Astrocyte of the spinal cord (primary cell): ENCODE measurements around the gene HMCN1.
A peak's percentile ranks its signal among the peaks of the same experiment; 100 is the strongest.

ENCODE experiments used
- DNase-seq: peaks from one replicate; pipeline ENCODE4 v3.0.0; 2011; ENCODE audit warnings: low read depth, low spot score
- H3K4me3 ChIP-seq: 2 replicates; pipeline ENCODE4 v1.5.1; 2011; ENCODE audit warnings: low read depth, mild to moderate bottlenecking, low read length, moderate library complexity
- CTCF ChIP-seq: IDR thresholded peaks from 2 replicates; pipeline ENCODE4 v1.5.1; 2012; ENCODE audit warnings: low read depth, mild to moderate bottlenecking, low read length, inconsistent platforms
- in situ Hi-C: cut with HindIII; loops from 2 replicates; pipeline ENCODE4 v1.10.0; 2017; ENCODE audit warnings: low sequenced_read_pairs

Gene HMCN1

DNA sequence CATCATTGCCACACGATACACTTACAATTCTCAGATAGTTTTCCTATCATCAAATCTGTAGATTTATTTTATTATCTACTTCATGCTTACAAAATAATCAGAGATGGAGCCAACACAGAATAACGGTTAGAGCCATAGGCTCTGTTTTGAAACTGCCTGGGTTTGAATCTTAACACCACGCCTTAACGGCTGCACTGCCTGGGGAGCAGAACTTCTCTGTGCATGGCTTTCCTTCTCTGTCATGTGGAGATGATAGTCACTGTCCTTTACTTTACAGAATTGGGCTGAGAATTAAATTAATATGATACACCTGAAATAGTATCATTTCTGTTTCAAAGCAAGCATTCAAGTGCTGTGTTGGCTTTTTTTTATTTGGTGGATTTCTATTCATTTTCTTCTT, 177.8 kb downstream of the HMCN1 start:
- in situ Hi-C loops = no loop called here
- DNase-seq = no peak
- no peak overlapping the region for H3K4me3 ChIP-seq
- TF ChIP-seq CTCF = no peak

DNA sequence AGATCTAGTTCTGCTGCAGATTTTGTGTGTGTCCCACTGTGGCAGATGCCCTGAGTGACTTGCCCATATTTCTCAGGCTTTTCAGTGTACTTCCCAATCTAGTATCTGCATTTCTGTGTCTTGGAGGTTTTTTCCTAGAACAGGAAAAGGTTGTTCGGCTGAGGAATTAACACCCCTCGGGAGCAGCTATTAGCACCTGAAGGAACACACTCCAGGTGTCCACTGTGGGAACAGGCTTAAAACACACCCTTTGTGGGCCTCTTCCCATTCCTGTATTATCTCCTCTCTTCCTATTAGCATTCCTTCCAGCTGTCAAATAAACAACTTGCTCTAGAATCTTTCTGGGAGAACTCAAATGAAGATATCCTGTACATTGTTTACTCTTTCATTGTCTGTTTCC, 178.3 kb downstream of the HMCN1 start:
- no peak for TF ChIP-seq CTCF
- in situ Hi-C loops = no loop called here
- no peak for DNase-seq
- H3K4me3 ChIP-seq = no peak overlapping the region

- H3K4me3 ChIP-seq = no peak overlapping the region
- in situ Hi-C loops = no loop called here
- TF ChIP-seq CTCF = no peak
- no peak for DNase-seq
Observed at GRCh38 chr1:185914089-185914488, 179.9 kb downstream of the HMCN1 start.

DNA sequence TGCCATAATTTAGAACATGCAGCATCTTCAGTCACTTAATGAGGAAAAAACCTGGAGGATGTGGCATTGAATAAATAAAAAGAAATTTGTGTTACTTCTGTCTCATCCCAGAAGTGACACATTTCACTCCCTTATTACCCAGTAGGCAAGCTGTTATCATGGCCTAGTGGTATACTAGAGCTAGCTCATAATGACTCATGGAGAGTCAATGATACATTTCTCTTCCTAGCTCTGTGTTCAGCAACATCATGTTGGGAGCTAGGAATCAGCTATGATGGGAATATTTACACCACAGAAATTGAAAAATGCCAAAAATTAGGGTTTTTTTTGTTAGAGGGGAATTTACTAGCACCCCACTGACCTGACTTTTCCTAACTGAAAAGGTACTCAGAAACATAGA, 182.7 kb downstream of the HMCN1 start:
- no peak for TF ChIP-seq CTCF
- DNase-seq = no peak
- H3K4me3 ChIP-seq = no peak overlapping the region
- in situ Hi-C loops = no loop called here

DNA sequence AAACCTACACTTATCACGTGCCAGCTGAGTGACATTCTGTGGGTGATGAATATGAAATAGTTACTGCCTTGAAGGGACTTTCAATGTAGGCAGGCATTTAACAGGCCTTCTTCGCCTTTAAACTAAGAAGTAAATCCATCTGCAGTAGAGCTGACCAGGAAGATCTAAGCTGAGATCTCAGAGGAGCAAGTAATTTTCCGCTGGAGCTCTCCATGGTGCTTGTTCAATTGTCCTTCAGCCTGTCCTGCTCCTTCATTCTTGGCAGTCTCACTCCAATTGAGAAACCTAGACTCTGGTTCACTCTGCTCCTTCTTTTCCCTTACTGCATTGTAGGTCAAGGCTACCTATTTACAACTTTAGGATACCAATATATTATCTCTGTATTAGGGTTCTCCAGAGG, 183.5 kb downstream of the HMCN1 start:
- no peak overlapping the region for H3K4me3 ChIP-seq
- DNase-seq = peak; percentile 58
- TF ChIP-seq CTCF = no peak
- in situ Hi-C loops = no loop called here

DNA sequence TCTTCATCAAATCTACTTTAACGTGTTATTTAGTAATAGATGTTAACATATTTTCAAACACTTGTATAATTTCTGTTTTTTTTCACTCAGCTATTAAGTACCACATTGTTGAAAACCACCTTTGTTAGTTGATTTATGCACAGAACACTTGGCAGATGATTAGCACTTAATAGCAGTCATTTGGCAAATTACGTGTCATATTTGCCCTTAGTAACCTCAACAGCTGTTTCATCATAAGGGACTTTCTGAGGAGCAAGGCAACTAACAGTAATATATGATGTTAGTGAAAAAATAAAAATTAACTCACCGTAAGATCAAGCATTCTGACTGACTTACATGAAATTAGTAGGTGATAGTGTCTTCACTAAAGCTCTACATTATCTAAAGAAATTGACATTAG, 186.4 kb downstream of the HMCN1 start:
- no peak for TF ChIP-seq CTCF
- H3K4me3 ChIP-seq = no peak overlapping the region
- in situ Hi-C loops = no loop called here
- DNase-seq = no peak

- H3K4me3 ChIP-seq = no peak overlapping the region
- TF ChIP-seq CTCF = no peak
- no peak for DNase-seq
- in situ Hi-C loops = no loop called here
Observed at GRCh38 chr1:185921636-185922035, 187.4 kb downstream of the HMCN1 start.
